Measurements from ENCODE around the gene NADK. TPM values are rescaled to one million over a fixed set of nuclear protein-coding genes. Genes with fewer than 3 reads are reported as not detected.
"Not testable (repeated sequence)": the region's sequence is repeated elsewhere in the genome, so short reads cannot be mapped to it uniquely, and the experiment has no call there.

Gene NADK
- total RNA-seq, 1 donor from 2014 or later: 20.2 TPM

DNA sequence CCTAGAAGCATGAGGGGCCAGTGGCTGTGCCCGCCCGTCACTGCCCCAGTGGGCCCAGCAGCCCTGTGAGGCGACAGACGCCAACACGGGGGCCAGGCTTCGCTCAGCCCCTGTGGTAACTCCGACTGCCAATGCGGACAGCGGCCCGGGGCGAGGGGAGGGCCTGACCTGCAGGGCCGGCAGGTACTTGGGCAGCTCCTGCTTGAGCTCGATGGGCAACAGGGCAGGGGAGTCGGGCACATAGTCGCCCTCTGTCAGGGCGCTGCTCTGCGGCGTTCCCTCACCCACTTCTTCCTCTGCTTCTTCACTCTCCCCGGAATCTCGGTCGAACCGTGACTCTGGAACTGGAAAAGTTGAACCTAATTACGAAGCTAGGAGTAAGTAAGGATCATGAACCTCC, 71.0 kb downstream of the NADK start:
- DNase-seq (ENCODE audit: low spot score): not testable (repeated sequence)

- not testable (repeated sequence) for DNase-seq (ENCODE audit: low spot score)
Measured at GRCh38 chr1:1705623-1706022, 72.6 kb downstream of the NADK start.

- not testable (repeated sequence) for DNase-seq (ENCODE audit: low spot score)
Measured at GRCh38 chr1:1704284-1704957, 73.8 kb downstream of the NADK start.

DNA sequence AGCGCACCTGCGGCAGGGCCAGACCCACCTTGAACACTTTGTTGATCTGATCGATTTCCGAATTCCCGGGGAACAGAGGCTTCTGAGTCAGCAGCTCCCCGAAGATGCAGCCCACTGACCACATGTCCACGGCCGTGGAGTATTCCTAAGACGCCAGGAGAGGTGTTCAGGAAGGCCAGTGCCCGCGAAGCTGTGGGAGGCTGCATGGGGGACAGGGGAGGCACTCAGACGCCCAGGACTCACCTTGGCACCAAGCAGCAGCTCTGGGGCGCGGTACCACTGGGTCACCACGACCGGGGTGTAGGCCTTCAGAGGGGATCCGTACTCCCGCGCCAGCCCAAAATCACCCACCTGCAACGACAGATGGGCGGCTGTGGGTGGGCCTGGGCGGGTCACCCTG, 74.5 kb downstream of the NADK start:
- no peak for DNase-seq (ENCODE audit: low spot score)

GRCh38 chr1:1702506-1702905, 75.8 kb downstream of the NADK start:
- not testable (repeated sequence) for DNase-seq (ENCODE audit: low spot score)

Other genes starting within 250 kb of the NADK start
- not detected for gene TMEM240, start 237.8 kb downstream of the NADK start, total RNA-seq (ENCODE audit: insufficient read depth, low replicate concordance)
- gene SSU72, start 203.6 kb downstream of the NADK start, total RNA-seq (ENCODE audit: insufficient read depth, low replicate concordance): 44.3 TPM
- 2.2 TPM for gene FNDC10, start 178.3 kb downstream of the NADK start, total RNA-seq (ENCODE audit: insufficient read depth, low replicate concordance)
- gene MIB2, start 163.0 kb downstream of the NADK start, total RNA-seq (ENCODE audit: insufficient read depth, low replicate concordance): 85.0 TPM
- gene MMP23B, start 146.3 kb downstream of the NADK start, total RNA-seq (ENCODE audit: insufficient read depth, low replicate concordance): 249 TPM
- 3.6 TPM for gene CDK11B, start 119.5 kb downstream of the NADK start, total RNA-seq (ENCODE audit: insufficient read depth, low replicate concordance)
- gene SLC35E2B, start 85.7 kb downstream of the NADK start, total RNA-seq (ENCODE audit: insufficient read depth, low replicate concordance): 34.7 TPM
- 21.9 TPM for gene CDK11A, start 54.1 kb downstream of the NADK start, total RNA-seq (ENCODE audit: insufficient read depth, low replicate concordance)
- gene GNB1, start 112.6 kb upstream of the NADK start, total RNA-seq (ENCODE audit: insufficient read depth, low replicate concordance): 60.9 TPM
- 0.72 TPM for gene CALML6, start 136.8 kb upstream of the NADK start, total RNA-seq (ENCODE audit: insufficient read depth, low replicate concordance)
- gene TMEM52, start 140.8 kb upstream of the NADK start, total RNA-seq (ENCODE audit: insufficient read depth, low replicate concordance): not detected
- gene CFAP74, start 225.3 kb upstream of the NADK start, total RNA-seq (ENCODE audit: insufficient read depth, low replicate concordance): 4.6 TPM
- 0.72 TPM for gene GABRD, start 240.9 kb upstream of the NADK start, total RNA-seq (ENCODE audit: insufficient read depth, low replicate concordance)

Data from umbilical cord (tissue), 2 donors.